Kidney epithelial cell (primary cell): ENCODE data around the gene TXLNG. TPM values are rescaled to one million over a fixed set of nuclear protein-coding genes. Genes with fewer than 3 reads are reported as not detected.

Source experiments
- DNase-seq: peaks from one replicate; pipeline ENCODE4 v3.0.0-alpha.2; 2010; ENCODE audit warnings: low read depth
- H3K27me3 ChIP-seq: 2 replicates; pipeline ENCODE4 v1.6.0; 2011; ENCODE audit warnings: low read length; ENCODE audit not compliant: control insufficient read depth, insufficient read depth
- H3K36me3 ChIP-seq: 2 replicates; pipeline ENCODE4 v1.5.1; 2011; ENCODE audit warnings: low read length; ENCODE audit not compliant: control insufficient read depth, insufficient read depth
- H3K4me3 ChIP-seq: 2 replicates; pipeline ENCODE4 v1.5.1; 2011; ENCODE audit warnings: low read depth, mild to moderate bottlenecking, control low read depth, low read length
- total RNA-seq: library from RNA; depleted of rRNA; stranded (reverse); fragments of >200 nt; gene quantifications from 2 replicates; pipeline ENCODE4 v1.2.3, GENCODE V29; 2015
- TF ChIP-seq, protein P1 (sequence below): IDR thresholded peaks from 2 replicates; pipeline ENCODE4 v1.5.1; 2011; ENCODE audit warnings: mild to moderate bottlenecking, moderate library complexity, low read length, control low read depth, inconsistent platforms; ENCODE audit not compliant: insufficient read depth, poor library complexity, severe bottlenecking

TXLNG gene
- total RNA-seq, 1 donor from 2014 or later: 10.9 TPM

GRCh38 chrX:16786791-16787735 lies 797 bp downstream of the TXLNG start:
- H3K4me3 ChIP-seq: peak overlapping the region; percentile 96
- no peaks in the 10 kb centered on the region for H3K27me3 ChIP-seq
- H3K36me3 ChIP-seq: no peaks in the 10 kb centered on the region
- TF ChIP-seq, protein P1, sequence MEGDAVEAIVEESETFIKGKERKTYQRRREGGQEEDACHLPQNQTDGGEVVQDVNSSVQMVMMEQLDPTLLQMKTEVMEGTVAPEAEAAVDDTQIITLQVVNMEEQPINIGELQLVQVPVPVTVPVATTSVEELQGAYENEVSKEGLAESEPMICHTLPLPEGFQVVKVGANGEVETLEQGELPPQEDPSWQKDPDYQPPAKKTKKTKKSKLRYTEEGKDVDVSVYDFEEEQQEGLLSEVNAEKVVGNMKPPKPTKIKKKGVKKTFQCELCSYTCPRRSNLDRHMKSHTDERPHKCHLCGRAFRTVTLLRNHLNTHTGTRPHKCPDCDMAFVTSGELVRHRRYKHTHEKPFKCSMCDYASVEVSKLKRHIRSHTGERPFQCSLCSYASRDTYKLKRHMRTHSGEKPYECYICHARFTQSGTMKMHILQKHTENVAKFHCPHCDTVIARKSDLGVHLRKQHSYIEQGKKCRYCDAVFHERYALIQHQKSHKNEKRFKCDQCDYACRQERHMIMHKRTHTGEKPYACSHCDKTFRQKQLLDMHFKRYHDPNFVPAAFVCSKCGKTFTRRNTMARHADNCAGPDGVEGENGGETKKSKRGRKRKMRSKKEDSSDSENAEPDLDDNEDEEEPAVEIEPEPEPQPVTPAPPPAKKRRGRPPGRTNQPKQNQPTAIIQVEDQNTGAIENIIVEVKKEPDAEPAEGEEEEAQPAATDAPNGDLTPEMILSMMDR: no peak
- DNase-seq: no peak

GRCh38 chrX:16788477-16788876 lies 2.2 kb downstream of the TXLNG start:
- H3K27me3 ChIP-seq: no peaks in the 10 kb centered on the region
- no peak for DNase-seq
- no peaks in the 10 kb centered on the region for H3K36me3 ChIP-seq
- no peak overlapping the region for H3K4me3 ChIP-seq
- TF ChIP-seq, protein P1: no peak

GRCh38 chrX:16796298-16796697 lies 10.0 kb downstream of the TXLNG start:
- H3K4me3 ChIP-seq: no peak overlapping the region
- TF ChIP-seq, protein P1: no peak
- no peaks in the 10 kb centered on the region for H3K27me3 ChIP-seq
- DNase-seq: no peak
- H3K36me3 ChIP-seq: no peaks in the 10 kb centered on the region

- Histone ChIP-seq H3K36me3 (no peaks in the 10 kb centered on the region), H3K4me3 (no peak overlapping the region), H3K27me3 (no peaks in the 10 kb centered on the region)
- no peak for DNase-seq
- TF ChIP-seq, protein P1: no peak
Observed at GRCh38 chrX:16797358-16797757, 11.1 kb downstream of the TXLNG start.

GRCh38 chrX:16797841-16798240 lies 11.6 kb downstream of the TXLNG start:
- H3K36me3 ChIP-seq: no peaks in the 10 kb centered on the region
- TF ChIP-seq, protein P1: no peak
- no peaks in the 10 kb centered on the region for H3K27me3 ChIP-seq

More at GRCh38 chrX:16797841-16798240, 11.6 kb downstream of the TXLNG start:
- no peak for DNase-seq
- H3K4me3 ChIP-seq: no peak overlapping the region
